GM19240 (cell line): Measurements from ENCODE around the gene MCOLN2.
"Not testable (repeated sequence)": the region's sequence is repeated elsewhere in the genome, so short reads cannot be mapped to it uniquely, and the experiment has no call there.

Experiments used
- DNase-seq: peaks from one replicate; pipeline ENCODE4 v3.0.0; 2011; ENCODE audit warnings: low spot score; ENCODE audit not compliant: insufficient read length

MCOLN2 gene

DNA sequence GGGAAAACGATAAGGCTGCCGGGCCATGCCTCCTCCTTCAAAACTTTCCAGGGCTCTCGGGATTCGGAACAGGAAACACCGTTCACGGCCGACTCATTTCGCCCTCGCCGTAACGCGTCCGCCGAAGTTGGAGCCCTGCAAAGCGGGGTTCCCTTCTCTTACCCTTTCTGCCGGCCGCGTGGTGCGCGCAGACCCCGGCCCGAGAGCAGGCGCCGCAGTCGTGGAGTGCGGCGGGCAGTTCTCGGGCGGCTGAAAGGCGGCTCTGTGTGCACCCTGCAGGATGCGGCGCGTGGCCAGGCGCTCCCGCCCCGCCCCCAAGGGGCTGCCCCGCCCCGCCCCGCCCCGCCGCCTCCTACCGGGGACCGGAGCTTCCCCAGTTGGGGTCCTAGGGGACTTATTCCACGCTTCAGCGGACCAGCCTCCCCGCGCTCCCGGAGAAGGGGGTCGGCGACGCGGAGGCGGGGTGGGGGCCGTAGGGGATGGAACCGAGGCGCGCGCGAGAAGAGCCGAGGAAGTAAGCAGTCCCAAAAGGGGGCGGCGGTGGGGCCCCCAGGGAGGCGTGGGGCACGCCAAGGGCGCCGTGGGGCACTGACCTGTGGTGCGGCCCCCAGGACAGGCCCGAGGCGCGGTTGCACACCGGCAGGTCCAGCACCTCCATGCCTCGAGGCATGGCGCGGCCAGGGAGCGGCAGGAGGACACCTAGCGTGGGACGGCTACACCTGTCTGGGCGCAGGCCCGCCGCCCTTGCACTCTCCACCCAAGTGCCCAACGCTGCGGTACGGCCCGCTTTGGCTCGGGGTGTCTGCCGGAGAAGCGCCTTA is at the start of gene MCOLN2:
Gene MCOLN2, minus strand, starts transcription at position 268 of the 821 bp plus-strand sequence. Its CDS starts 241 bp downstream, at position 27.
- DNase-seq, result no peak

DNA sequence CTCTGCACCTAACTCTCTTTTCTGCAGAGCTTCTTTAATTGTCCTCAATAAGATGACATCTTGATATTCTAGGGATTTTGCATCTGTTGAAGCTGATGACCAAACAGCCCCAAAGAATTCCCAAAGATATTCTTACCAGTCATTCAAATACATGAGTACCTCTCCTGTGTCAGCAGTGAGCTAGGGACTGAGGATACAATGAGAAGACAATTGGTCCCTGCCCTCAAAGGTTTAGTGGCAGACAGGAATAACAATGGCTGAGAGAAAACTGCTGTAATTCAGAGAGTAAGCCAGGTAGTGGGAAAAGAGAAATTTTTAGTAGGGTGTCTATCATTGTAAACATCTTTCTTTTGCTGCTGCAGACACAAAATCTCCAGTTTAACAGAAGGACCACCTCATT is 45.5 kb upstream of the MCOLN2 start:
- no peak for DNase-seq

DNA sequence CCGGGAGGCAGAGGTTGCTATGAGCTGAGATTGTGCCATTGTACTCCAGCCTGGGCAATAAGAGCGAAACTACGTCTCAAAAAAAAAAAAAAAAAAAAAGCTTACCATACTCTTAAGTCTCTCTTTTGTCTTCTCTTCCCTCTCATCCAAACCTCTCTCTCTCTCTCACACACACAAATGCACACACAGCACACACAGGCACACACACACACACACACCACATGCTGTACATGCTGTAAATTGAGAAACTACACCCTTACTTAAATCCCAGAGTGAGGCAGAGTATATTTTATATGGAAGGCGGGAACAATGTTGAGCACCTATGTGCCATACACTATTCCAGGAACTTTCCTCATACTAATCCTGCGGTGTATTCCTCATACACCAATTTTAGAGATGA is 44.9 kb upstream of the MCOLN2 start:
- no peak for DNase-seq

DNA sequence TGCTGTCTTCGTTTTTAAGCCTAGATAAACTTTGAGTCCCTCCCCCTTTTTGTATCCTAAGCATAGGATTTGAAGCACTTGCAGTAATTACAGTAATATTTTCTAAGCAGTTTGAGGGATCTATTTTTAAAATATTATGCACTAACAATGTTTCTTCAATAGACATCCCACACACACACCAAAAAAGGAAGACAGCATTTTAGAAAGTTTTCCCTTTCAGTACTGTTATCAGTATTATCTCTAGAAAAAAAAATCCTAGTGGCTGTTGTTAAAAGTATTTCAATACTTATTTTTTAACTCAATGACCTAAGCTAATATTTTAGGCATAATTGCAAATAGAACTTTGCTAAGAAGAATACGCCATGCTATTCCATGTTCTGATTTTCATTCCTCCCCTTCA is 36.3 kb upstream of the MCOLN2 start:
- DNase-seq, result no peak

DNA sequence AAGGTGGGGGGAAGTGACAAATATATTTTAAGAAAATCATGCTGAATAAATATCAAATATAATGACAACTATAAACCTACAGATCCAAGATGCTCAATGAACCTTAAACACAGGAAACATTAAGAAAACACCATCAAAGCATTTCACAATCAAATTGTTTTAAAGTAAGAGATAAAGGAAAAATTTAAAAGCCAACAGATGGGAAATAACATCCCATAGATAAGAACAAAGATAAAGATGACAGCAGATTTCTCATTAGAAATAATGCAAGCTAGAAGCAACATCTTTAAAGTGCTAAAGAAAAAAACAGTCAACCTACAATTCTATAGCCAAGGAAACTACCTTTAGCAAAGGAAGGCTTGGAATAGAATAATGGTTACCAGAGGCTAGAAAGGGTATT is 33.6 kb upstream of the MCOLN2 start:
- DNase-seq, result no peak

DNA sequence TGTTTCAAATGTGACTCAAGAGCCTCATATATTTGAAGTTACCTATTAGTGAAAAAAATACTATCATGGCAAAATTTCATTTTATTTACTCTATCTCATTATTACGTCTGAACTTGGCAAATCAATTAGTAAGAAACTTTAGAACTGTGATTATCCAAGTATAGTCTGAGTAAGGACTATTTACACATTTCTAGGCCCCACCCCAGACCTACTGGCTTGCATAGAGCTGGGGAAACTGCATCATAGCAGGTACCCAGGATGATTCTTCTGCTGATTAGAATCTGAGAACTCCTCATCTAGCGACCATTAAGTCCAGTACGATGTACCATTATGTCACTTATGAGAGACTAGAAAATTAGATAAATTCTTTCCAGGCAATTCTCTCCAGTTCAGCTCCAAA is 31.2 kb upstream of the MCOLN2 start:
- no peak for DNase-seq

DNA sequence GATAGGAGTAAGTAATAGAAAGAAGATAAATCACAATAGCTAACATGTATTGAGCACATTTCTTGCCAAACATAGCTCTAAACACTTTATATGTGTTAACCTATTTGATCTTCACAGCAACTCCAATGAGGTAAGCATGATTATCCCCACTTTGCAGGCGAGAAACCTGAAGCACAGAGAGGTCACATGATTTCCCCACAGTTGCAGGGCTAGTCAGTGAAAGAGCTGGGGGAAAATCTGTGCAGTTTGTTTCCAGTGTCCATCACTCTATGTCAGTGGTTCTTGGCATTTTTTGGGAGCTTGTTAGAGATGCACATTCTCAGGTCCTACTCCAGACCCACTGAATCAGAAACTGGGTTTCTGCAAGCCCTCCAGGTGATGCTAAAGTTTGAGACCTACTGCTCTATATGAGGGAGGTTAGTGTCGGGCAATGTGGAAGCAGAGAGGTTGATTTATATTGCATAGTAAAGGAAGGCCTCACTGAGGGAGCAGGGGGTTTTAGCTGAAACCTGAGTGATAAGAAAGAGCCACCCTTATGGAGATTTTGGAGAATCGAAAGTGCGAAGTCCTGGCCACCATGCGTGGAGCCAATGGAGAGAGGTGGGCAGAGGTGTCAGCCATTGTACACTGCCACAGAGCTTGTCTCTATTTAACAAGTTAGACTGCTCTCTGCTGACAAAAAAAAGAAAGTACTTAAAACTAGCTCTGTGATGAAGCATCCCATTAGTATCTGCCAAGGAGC is 30.5 kb upstream of the MCOLN2 start:
- no peak for DNase-seq

DNA sequence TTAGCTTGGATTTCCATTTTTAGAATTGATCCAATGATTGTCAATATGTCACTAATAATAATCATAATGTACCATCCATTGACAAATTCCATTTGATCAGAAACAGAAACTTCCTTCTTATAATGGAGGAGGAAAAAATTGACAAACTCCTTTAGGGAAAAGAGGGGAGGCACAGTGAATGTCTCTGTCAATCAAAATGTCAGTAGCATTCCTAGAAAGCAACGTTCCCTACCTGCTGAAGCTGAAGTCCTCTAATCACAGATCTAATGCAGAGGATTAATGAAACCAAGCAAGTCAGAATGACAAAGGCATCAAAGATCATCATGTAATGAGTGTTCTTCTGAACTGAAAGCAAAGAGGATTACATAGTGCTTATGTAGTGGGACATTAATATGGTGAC is 29.0 kb upstream of the MCOLN2 start:
- no peak for DNase-seq

DNA sequence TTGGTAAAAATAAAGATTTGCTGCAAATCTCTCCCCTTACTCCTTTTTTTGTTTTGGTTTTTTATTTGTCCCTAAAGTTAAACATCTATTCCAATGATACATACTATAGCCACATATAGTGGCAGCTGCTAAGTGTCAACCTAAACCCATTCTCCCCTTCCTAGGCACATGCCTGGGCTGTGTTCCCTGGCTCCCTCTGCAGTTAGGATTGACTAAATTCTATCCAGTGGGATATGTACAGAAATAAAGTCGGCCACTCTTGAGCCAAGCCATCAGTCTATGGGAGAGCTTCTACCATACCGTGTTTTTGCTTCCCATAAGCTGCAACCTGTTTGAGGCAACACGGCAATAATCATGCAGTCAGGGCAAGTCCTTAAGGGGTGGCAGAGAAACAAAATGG is 27.8 kb upstream of the MCOLN2 start:
- DNase-seq, result no peak

DNA sequence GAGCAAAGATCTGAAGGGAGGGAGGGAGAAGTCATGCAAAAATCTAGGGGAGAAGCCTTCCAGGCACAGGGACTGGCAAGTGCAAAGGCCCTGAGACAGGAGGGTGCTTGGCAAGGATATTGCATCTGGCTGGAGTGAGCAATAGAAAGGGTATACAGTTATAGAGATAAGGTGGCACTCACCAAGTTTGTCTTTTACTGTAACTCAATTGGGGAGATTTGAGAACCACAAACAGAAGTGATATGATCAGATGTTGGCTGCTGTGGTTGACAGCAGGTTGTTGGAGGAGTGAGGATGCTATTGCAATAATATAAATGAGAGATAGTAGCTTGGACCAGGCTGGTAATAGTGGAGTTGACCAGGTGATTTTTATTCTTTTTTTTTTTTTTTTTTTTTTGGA is 25.8 kb upstream of the MCOLN2 start:
- DNase-seq, result no peak

DNA sequence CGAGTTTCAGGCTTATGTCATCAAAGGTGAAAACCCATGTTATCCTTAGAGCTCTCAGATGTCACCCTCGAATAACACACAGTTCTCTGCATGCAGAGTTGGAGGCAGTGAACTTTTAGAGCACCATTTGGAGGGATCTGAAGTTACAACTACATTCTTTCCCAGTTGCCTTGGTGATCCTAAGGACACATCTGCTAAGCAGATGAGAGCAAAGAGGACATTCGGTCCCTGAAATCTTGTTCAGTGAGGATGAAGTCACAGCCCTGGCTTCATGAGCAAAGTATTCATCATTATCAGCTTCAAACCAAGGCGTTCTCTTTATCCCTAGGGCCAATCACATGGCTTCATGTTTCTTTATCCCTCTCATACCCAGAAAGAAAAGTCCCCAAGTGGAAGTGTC is 23.1 kb upstream of the MCOLN2 start:
- no peak for DNase-seq

DNA sequence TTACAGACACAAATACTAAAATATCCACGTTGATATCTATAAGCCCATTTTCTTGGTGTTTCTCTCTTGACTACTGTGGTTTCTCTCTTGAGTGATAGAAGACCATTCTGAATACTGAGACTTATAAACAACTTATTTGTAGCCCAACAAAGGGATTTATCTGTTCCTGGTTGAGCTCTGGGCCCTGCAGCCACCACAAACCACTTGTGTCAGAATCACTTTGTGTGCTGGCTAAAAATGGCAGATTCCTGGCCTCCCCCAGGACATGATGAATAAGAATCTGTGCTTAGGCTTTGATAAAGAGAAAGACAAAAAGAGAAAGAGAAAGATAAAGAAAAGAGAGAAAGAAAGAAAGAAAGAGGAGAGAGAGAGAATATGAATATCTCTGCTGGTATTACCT is 18.9 kb upstream of the MCOLN2 start:
- DNase-seq, result no peak

DNA sequence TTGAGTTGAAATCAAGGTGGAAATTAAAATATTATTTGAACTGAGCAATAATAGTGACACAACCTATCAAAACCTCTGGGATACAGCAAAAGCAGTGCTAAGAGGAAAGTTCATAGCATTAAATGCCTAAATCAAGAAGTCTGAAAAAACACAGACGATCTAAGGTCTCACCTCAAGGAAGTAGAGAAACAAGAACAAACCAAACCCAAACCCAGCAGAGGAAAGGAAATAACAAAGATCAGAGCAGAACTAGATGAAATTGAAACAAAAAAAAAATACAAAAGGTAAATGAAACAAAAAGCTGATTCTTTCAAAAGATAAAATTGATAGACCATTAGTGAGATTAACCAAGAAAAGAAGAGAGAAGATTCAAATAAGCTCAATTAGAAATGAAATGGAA is 8.7 kb upstream of the MCOLN2 start:
- DNase-seq, result not testable (repeated sequence)

DNA sequence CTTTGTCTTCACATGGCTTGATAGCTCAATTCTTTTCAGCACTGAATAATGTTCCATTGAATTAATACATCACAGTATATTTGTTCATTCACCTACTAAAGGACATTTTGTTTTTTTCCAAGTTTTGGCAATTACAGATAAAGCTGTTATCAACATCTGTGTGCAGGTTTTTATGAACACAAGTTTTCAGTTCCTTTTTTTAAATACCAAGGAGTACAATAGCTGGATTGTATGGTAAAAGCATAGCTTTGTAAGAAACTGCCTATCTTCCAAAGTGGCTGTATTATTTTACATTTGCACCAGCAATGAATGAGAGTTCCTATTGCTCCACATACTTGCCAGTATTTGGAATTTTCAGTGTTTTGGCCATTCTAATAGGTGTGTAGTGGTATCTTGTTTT is 4.8 kb upstream of the MCOLN2 start:
- DNase-seq, result no peak

DNA sequence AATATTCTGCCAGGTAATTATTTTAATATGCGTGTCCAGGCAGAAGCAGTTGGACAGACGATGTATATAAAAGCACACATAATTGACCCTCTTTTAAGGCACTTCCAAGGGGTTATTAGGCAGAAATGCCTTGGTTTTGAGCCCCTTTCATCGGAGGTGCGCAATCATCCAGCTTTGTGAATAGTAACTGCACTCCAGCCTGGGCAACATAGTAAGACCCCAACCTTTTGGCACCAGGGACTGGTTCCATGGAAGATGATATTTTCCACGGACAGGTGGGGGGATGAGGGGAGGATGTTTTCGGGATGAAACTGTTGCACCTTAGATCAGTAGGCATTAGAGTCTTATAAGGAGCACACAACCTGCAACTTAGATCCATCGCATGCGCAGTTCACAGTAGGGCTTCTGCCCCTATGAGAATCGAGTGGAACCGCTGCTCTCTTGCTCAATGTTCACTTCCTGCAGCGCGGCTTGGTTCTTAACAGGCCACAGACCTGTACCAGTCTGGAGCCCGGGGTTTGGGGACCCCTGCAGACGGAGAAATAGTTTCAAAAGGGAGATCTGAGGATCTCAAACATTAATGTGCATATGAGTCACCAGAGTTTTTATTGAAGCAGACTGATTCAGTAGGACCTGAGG is 1.8 kb upstream of the MCOLN2 start:
- DNase-seq, result no peak

DNA sequence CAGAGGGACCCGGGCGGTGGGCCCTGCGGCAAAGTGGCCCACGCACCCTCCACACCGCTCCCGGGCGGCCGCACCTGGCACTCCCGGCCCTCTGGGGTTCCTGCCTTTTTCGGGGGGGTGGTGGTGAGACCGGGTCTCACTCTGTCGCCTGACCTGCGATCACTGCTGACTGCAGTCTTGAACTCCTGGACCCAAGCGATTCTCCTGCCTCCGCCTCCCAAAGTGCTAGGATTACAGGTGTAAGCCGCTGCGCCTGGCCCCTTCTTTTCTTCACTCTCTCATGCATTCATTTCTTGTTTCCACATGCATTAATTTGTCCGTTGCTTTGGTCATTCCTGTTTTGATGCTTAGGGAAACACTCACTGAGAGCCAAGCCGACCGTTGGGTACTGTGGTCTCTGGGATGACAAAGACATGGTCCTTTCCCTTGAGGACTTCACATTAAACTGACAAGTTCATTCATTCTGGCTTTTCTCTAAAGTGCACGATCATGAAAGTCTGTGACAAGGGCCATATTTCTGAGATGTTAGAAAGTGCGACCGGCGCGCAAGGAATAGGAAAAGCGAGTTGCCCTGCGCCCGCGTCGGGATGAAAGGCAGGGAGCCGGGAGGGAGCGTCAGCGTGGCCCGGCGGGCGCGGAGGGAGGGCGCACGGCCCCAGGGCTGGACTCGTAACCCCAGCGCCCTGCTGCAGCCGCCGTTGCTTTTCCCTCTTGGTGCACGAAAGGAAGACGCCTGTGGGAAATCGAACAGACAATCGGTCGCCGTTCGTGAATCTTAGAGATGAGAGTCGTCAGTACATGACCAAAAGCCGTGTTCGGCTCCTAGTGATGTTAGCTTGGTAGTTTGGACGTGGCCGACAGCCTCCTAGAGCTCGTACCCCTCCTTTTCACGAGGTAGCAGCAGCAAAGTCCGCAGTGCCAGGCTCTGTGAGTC is 1.0 kb upstream of the MCOLN2 start:
- DNase-seq, result no peak

DNA sequence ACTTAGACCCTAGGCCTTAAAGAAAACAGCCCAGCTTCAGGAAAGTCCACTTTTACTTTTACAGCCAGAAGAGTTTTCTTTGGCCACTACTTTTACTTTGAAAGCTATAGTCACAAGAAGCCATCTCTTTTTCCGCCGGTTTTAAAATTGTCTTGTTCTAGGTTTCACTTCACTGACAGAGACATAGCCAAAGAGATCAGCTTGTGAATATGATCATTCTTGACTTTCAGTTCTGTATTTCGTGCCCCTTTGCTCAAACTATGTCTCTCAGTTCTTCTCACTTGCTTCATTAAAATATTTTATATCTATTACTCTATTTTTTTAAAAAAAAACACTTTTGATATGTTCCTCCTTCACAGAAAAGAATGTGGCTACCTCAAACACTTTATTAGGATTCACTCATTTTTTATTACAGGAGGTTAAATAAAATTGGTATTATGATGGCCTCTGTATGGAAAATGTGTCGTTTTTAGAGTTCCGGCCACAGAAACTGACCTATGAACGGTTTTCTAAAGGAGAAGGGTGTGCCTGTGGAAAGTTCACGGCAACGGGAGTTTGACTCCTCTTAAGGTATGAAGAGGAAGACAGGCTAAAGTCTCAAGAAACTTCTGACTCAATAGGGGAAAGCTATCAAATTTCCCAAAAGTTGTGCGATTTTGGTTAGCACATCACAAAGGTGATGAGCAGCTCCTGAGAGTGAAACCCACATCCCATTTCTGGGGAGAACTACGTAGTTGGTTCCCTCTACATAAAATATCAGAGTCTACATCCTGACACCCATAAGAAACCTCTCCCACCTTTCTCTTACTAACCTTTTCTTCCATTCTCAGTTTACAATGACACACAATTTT is 1.2 kb downstream of the MCOLN2 start:
- DNase-seq, result no peak

DNA sequence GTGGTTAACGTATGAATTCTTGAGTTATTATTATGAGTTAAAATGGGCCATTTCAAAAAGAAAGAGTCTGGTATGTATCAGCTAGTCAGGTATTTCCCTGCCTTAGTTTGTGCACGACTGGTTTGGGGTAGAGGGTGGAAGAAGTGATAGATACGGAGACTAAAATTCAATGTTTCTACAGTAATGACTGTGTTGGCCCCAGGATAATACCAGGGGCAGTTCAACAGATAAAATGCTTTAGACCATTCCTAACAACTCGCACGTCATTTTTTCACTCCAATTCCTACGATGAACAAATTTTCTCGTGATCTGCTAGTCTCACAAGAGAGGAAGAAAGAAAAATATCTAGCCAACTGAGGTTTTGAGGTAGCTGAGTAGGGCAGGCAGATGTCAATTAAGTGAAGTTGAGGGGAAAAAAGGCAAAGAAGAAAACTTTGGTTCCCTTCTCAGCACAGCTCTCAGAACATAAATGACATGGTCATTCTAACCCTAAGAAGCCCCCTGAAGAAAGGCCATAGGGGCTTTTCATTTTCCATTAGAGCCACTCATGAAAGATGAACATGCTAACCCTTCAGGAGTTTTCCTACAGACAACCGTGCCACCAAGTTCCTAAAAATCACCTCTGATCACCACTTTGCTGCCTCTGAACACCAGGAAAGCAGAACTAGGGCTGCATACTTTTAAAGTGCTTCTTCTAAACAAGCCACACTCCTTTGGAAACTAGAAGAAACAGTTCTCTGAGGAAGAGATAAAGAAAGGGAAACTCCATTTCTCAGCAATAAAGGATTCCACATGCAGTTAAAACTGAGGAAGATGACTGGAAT is 5.6 kb downstream of the MCOLN2 start:
- no peak for DNase-seq

DNA sequence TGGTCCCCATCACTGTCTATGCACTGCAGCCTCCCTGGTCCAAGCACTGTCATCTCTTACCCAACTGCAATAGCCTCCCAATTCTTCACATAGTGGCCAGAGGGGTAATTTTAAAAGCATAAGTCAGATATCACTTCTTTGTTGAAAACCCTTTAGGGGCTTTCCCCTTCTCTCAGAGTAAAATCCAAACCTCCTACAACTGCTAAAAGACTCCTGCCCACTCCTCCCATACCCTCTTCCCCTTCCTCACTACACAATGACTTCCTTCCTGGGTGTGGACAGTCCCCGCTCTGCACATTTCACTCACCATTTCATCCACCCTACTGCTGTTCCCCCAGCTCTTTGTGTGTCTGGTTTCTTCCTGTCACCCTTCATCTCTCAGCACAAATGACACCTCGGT is 8.3 kb downstream of the MCOLN2 start:
- DNase-seq, result no peak

DNA sequence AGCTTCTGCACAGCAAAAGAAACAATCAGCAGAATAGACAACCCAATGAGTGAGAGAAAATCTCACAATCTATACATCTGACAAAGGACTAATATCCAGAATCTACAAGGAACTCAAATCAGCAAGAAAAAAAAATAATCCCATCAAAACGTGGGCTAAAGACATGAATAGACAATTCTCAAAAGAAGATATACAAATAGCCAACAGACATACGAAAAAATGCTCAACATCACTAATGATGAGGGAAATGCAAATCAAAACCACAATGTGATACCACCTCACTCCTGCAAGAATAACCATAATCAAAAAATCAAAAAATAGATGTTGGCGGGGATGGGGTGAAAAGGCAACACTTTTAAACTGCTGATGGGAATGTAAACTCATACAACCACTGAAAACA is 10.4 kb downstream of the MCOLN2 start:
- not testable (repeated sequence) for DNase-seq
